Fibroblast of lung (primary cell): ENCODE data around the gene DNMT1. TPM values are rescaled to one million over a fixed set of nuclear protein-coding genes. Genes with fewer than 3 reads are reported as not detected.

Experiments
- DNase-seq, 2 donors: peaks; one replicate each; pipeline versions ENCODE4 v3.0.0 to v3.0.0-alpha.2; 2010; ENCODE audit warnings: low read depth in 2 of 2
- H2AFZ ChIP-seq: 2 replicates; pipeline ENCODE4 v1.5.1; 2012; ENCODE audit warnings: low read length, control low read depth, inconsistent platforms
- H3K27ac ChIP-seq: 2 replicates; pipeline ENCODE4 v1.5.1; 2011; ENCODE audit warnings: low read length, control low read depth; ENCODE audit not compliant: insufficient read depth
- H3K27me3 ChIP-seq: 2 replicates; pipeline ENCODE4 v1.5.1; 2011; ENCODE audit warnings: mild to moderate bottlenecking, low read length; ENCODE audit not compliant: control insufficient read depth, insufficient read depth
- H3K36me3 ChIP-seq: 2 replicates; pipeline ENCODE4 v1.5.1; 2011; ENCODE audit warnings: low read length; ENCODE audit not compliant: control insufficient read depth, insufficient read depth
- H3K4me1 ChIP-seq: 2 replicates; pipeline ENCODE4 v1.5.1; 2011; ENCODE audit warnings: low read length; ENCODE audit not compliant: control insufficient read depth, insufficient read depth; ENCODE audit errors: extremely low read depth
- H3K4me2 ChIP-seq: 2 replicates; pipeline ENCODE4 v1.5.1; 2011; ENCODE audit warnings: low read length, control low read depth; ENCODE audit not compliant: insufficient read depth; ENCODE audit errors: extremely low read depth
- H3K4me3 ChIP-seq, 4 experiments: fragments of 200-600 bp in 1 of 4; sonication (generic) in 1 of 4; replicated peaks in 1 of 4; 2 replicates each; pipeline ENCODE4 v1.5.1; 2011 to 2016; ENCODE audit warnings: low read length in 4 of 4, low read depth in 3 of 4, mild to moderate bottlenecking in 3 of 4, control low read depth in 2 of 4, inconsistent platforms in 1 of 4, mixed read lengths in 1 of 4; ENCODE audit not compliant: insufficient read depth in 1 of 4; ENCODE audit errors: control extremely low read depth in 1 of 4
- H3K79me2 ChIP-seq: 2 replicates; pipeline ENCODE4 v1.5.1; 2012; ENCODE audit warnings: mild to moderate bottlenecking, low read length, inconsistent platforms; ENCODE audit not compliant: control insufficient read depth, insufficient read depth
- H3K9ac ChIP-seq: 2 replicates; pipeline ENCODE4 v1.5.1; 2011; ENCODE audit warnings: mild to moderate bottlenecking, low read length, control low read depth; ENCODE audit not compliant: insufficient read depth
- H3K9me3 ChIP-seq: 2 replicates; pipeline ENCODE4 v1.5.1; 2012; ENCODE audit warnings: low read depth, low read length; ENCODE audit not compliant: control insufficient read depth, insufficient read depth
- H4K20me1 ChIP-seq: 2 replicates; pipeline ENCODE4 v1.5.1; 2011; ENCODE audit warnings: low read length; ENCODE audit not compliant: control insufficient read depth, insufficient read depth; ENCODE audit errors: extremely low read depth
- EZH2 ChIP-seq: IDR thresholded peaks from 2 replicates; pipeline ENCODE4 v1.5.1; 2012; ENCODE audit warnings: low read length, control low read depth, mild to moderate bottlenecking; ENCODE audit errors: missing control alignments
- polyA plus RNA-seq, 2 donors: library from polyadenylated mRNA; depleted of rRNA in 1 of 2; stranded (reverse) in 1 of 2; unstranded in 1 of 2; fragments of >200 nt; gene quantifications; 2 replicates each; pipeline ENCODE4 v1.2.1, GENCODE V29; 2011 to 2012; ENCODE audit warnings: missing spikeins in 1 of 2
- total RNA-seq: library from RNA; depleted of rRNA; stranded (reverse); fragments of >200 nt; gene quantifications from 2 replicates; pipeline ENCODE4 v1.2.1, GENCODE V29; 2014
- TF ChIP-seq, protein P1 (sequence below), 2 donors: IDR thresholded peaks in 1 of 2; conservative IDR thresholded peaks in 1 of 2; 1 replicate in 1 of 2; 2 replicates in 1 of 2; pipeline ENCODE4 v1.5.1; 2011 to 2012; ENCODE audit warnings: low read length in 2 of 2, control low read depth in 1 of 2, inconsistent platforms in 1 of 2, low read depth in 1 of 2, mild to moderate bottlenecking in 1 of 2

Gene DNMT1
- total and polyA plus RNA-seq, 2 donors (not counting 1 experiment from before 2014, with no cell fraction given) = 33.7 to 36.7 TPM

DNA sequence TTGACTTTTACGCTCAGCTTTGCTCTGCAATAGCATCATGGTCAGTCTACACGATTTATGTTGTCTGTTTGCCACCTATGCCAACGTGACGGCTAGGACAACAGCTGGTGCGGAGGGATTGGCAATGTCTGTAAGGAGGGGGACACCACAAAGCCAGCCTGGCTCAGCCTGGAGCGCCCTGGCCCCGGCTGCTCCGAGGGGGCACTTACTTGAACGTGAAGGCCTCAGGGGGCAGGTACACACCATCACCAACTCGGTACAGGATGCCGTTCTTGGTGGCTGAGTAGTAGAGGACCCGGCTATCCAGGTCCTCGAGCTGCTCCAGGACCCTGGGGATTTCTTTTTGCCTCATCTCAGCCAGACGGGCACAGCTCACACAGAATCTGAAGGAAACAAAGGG lies 48.6 kb downstream of the DNMT1 start:
- Histone ChIP-seq H3K27ac (no peak overlapping the region), H3K4me2 (no peak overlapping the region), H3K9me3 (no peaks in the 10 kb centered on the region), H3K79me2 (no peaks in the 10 kb centered on the region), H3K27me3 (no peaks in the 10 kb centered on the region), H3K4me3 (no peak overlapping the region), H3K9ac (no peak overlapping the region), H3K4me1 (no peaks in the 10 kb centered on the region), H4K20me1 (no peaks in the 10 kb centered on the region), H2AFZ (no peak overlapping the region), H3K36me3 (peaks cover 47% of the 10 kb centered on the region)
- TF ChIP-seq, protein P1, sequence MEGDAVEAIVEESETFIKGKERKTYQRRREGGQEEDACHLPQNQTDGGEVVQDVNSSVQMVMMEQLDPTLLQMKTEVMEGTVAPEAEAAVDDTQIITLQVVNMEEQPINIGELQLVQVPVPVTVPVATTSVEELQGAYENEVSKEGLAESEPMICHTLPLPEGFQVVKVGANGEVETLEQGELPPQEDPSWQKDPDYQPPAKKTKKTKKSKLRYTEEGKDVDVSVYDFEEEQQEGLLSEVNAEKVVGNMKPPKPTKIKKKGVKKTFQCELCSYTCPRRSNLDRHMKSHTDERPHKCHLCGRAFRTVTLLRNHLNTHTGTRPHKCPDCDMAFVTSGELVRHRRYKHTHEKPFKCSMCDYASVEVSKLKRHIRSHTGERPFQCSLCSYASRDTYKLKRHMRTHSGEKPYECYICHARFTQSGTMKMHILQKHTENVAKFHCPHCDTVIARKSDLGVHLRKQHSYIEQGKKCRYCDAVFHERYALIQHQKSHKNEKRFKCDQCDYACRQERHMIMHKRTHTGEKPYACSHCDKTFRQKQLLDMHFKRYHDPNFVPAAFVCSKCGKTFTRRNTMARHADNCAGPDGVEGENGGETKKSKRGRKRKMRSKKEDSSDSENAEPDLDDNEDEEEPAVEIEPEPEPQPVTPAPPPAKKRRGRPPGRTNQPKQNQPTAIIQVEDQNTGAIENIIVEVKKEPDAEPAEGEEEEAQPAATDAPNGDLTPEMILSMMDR (conservative IDR thresholded peaks at IDR 0.05 in 1 of 2, IDR thresholded peaks at IDR 0.05 in 1 of 2; ENCODE audit: low read depth in 1 of 2, low read length in 2 of 2) = no peak
- TF ChIP-seq EZH2 = no peak
- no peak for DNase-seq

GRCh38 chr19:10145031-10145430 lies 49.7 kb downstream of the DNMT1 start:
- Histone ChIP-seq H3K4me1 (no peaks in the 10 kb centered on the region), H3K27me3 (no peaks in the 10 kb centered on the region), H3K27ac (no peak overlapping the region), H4K20me1 (no peaks in the 10 kb centered on the region), H3K79me2 (no peaks in the 10 kb centered on the region), H3K4me2 (no peak overlapping the region), H3K4me3 (no peak overlapping the region), H3K9me3 (no peaks in the 10 kb centered on the region), H2AFZ (no peak overlapping the region), H3K9ac (no peak overlapping the region), H3K36me3 (peaks cover 40% of the 10 kb centered on the region)
- DNase-seq = no peak
- no peak for TF ChIP-seq EZH2
- TF ChIP-seq, protein P1 (conservative IDR thresholded peaks at IDR 0.05 in 1 of 2, IDR thresholded peaks at IDR 0.05 in 1 of 2; ENCODE audit: low read depth in 1 of 2, low read length in 2 of 2) = no peak

- H3K79me2 ChIP-seq = no peaks in the 10 kb centered on the region
These were observed 50.4 kb downstream of the DNMT1 start for GRCh38 chr19:10144361-10144760.

More at GRCh38 chr19:10144361-10144760, 50.4 kb downstream of the DNMT1 start:
- no peak for DNase-seq
- Histone ChIP-seq H3K9me3 (no peaks in the 10 kb centered on the region), H3K9ac (no peak overlapping the region), H3K27ac (no peak overlapping the region), H3K4me1 (no peaks in the 10 kb centered on the region), H3K27me3 (no peaks in the 10 kb centered on the region), H3K4me2 (no peak overlapping the region), H4K20me1 (no peaks in the 10 kb centered on the region), H3K36me3 (peaks cover 43% of the 10 kb centered on the region), H2AFZ (no peak overlapping the region), H3K4me3 (no peak overlapping the region)
- no peak for TF ChIP-seq EZH2
- TF ChIP-seq, protein P1 (conservative IDR thresholded peaks at IDR 0.05 in 1 of 2, IDR thresholded peaks at IDR 0.05 in 1 of 2; ENCODE audit: low read depth in 1 of 2, low read length in 2 of 2) = no peak
